HG03342 (cell line): ENCODE data around the gene VDR.
A peak's percentile ranks its signal among the peaks of the same experiment; 100 is the strongest.
"Not testable (repeated sequence)": the region's sequence is repeated elsewhere in the genome, so short reads cannot be mapped to it uniquely, and the experiment has no call there.

Source experiments
- ATAC-seq: cut with Tn5 transposase; IDR thresholded peaks from one replicate; pipeline ENCODE4 v1.9.1; 2021; ENCODE audit warnings: mild to moderate bottlenecking, moderate library complexity; ENCODE audit not compliant: unreplicated experiment

The VDR gene

DNA sequence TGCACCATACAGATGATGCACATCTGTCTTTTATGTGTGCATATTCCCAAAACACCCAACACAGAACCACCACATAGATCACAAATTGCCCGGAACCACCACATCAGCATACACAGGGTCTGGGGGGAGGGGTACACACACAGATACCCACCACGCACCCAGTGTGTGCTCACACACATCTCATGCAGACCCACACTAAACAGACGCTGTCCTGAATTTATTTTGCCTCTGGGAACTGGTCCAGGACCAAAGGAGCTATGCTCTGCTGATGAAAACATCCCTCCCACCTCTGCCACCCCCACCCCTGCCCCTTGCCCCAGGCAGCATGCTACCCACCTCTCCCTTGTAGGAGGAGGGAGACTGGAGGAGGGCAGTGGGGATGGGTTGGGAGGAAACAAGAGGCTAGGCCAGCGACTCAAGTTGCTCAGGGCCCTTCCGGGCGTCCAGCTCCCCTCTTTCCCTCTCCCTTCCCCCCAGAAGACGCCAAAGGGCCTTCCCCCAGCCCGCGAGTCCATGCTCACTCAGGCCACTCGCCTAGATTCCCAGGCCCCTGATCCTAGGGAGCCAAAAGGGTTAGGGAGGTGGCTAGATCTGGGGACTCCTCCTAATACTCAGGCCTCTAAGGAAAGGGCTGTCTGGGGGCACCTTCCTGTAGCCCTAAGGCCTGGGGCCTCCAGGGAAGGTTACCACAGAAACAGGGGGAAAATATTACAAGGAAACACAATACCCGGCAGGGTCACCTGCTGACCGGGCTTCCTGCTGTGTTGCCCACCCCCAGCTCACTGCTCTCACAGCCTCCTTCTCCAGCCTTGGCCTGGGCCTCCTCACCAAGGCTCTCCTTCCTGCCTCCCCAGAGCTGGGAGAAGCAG, 88.2 kb downstream of the VDR start:
- no peak for ATAC-seq

DNA sequence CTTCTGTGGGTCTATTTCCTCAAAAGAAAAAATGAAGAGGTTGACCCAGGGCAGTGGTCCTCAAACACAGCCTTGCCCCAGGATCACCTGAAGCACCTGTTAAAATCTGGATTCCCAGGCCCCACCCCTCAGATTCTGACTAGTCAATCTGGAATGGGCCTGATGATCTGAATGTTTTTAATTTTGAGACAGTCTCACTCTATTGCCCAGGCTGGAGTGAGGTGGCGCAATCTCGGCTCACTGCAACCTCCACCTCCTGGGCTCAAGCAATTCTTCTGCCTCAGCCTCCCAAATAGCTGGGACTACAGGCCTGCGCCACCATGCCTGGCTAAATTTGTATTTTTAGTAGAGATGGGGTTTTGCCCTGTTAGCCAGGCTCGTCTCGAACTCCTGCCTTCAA, 89.3 kb downstream of the VDR start:
- not testable (repeated sequence) for ATAC-seq

DNA sequence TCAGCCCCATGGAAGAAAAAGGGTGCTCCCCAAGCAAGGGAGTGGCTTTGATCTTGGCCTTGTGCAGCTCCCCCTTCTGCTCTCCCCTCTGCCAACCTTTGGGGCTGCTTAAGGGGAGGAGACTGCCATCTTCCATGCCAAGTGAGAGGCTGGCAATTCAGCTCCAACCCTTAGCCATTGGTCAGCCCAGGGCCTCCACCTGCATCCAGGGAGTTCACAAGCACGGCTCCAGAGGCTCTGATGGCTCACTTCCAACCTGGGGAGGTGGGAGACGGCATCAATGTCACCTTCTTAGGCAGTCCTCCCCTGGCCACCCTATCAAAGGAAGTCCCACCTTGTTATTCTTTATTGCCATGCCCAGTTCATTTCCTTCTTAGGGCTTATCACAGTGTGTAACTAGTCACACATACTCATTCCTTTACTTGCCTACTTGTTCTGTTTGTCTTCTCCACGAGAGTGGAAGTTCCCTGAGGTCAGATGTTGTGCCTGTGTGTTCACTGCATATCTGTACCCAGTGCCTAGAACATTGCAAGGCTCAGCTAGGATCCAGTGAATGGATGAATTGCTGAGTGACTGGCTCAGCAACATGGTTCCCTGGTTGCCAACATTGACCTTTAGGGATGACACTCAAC, 90.1 kb downstream of the VDR start:
- ATAC-seq = no peak

DNA sequence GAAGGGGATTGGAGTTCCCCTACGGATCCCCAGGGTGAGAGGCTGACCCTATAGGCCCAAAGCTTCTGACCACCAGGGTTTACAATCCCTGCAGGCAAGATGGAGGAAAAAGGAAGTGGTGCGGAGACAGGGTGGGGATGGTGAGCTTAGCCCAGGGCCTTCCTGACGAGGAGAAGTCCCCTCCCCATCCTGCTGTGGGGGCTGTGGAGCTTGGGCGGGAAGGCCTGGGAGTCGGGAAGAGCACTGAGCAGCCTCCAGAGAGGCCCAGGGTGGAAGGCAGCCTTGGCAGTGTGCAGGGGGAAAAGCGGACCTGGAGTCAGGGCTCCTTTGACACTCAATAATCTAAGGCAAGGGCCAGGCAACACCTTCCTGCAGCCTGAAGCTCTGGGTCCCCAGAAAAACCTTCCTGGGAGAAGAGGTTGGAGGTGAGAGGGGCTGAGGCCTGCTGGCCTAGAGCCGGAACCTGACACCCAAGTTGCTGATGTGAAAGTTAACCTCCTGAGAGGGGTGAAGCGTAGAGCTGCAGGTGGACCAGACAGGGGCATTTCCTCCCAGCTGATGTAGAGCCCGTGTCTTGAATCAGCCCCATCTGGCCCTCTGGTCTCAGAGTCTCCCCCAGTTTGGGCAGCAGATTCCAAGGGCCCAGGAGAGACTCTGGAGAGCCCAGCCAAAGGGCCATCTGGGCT, 91.1 kb downstream of the VDR start:
- ATAC-seq = peak; percentile 31

DNA sequence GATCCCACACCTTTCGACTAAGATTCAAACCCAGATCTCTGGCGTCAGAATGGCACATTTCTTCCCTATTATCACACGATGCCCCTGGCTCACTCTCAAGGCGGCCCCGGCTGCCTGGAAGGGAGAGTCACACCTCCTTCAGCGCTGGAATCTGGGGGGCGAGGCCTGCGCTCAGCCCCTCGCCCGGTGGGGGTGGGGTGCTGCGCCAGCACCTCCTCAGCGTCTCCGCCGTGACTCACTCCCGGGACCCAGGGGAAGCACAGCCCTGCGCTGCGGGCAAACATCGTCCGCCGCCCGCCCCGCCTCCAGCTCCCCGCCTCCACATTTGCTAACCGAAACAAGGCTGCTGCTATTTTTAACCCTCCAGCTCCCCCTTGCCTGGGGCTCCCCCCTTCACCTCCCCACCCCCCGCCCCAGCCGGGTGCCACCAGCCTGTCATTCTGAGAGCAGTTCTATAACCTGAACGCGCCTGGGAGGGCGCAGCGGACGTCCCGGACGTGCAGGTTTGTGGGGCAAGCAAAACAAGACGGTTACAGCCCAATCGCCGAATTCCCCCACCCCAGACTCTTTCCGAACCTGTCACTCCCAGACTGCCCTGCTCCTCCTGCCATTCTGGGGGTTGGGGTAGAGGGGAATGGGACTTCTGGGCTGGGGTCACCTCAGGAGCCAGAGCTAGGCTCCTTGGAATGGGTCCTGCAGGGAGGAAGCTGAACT, 91.8 kb downstream of the VDR start:
- peak; percentile 66 for ATAC-seq

DNA sequence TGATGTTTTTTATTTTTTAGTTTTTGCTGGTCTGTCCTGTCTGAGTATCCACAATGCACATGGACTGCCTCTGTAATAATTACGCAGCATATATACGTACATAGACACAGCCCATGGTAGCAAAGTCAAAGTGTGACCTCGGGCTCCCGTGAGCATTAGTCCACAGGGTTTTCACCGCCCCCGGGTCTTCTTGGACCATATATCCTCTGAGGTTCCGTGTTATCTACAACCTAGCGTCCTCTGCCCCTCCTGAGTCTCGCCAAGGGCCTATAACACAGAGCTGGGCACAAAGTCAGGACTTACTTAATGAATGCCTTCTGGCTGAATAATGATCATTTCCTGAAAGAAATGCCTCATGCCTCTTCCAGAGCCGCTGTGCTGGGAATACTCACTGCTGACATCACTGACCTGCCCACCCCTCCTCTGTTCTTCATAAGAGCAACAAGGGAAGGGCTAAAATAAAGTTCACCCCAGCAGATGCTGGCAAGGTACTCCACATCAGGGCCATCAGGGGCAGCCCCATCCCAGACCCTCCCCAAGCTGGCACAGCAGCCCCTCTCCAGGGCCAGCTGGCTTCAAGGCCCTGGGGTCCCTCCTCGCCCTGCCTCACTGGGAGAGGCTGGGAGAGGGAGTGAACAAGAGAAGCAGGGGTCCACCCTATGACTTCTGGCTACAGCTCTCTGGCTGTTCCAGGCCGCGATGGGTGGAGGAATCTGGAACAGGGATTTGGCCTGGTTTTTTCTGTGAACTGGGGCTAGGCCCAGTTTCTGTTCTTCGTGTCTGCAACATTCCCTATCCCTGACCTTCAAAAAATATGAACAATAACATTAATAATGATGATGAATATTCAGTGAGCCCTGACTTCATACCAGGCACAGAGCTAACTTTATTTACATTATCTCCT, 93.0 kb downstream of the VDR start:
- ATAC-seq = no peak

DNA sequence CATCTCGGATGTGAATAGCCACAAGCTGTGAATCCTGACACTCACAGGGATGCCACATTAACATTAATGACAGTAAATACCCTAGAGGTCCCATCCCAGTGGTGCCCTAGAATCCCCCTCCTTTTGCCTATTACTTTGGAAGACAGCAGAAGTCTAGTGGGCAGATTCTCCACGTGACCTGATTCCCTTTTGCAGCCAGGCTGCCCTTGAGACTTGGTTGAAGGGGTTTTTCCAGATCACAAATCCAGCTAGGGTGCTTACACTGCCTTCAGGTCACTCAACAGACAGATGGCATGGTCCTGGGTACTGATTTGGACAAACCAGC, 93.8 kb downstream of the VDR start:
- no peak for ATAC-seq

DNA sequence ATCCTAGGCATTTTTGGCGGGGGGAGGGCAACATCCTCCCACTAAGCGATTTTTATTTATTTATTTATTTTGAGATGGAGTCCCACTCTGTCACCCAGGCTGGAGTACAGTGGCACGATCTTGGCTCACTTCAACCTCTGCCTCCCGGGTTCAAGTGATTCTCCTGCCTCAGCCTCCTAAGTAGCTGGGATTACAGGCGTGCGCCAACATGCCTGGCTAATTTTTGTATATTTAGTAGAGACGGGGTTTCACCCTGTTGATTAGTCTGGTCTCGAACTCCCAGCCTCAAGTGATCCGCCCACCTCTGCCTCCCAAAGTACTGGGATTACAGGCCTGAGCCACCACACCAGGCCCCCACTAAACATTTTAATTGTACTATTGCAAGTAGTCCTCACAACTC, 95.3 kb downstream of the VDR start:
- not testable (repeated sequence) for ATAC-seq

DNA sequence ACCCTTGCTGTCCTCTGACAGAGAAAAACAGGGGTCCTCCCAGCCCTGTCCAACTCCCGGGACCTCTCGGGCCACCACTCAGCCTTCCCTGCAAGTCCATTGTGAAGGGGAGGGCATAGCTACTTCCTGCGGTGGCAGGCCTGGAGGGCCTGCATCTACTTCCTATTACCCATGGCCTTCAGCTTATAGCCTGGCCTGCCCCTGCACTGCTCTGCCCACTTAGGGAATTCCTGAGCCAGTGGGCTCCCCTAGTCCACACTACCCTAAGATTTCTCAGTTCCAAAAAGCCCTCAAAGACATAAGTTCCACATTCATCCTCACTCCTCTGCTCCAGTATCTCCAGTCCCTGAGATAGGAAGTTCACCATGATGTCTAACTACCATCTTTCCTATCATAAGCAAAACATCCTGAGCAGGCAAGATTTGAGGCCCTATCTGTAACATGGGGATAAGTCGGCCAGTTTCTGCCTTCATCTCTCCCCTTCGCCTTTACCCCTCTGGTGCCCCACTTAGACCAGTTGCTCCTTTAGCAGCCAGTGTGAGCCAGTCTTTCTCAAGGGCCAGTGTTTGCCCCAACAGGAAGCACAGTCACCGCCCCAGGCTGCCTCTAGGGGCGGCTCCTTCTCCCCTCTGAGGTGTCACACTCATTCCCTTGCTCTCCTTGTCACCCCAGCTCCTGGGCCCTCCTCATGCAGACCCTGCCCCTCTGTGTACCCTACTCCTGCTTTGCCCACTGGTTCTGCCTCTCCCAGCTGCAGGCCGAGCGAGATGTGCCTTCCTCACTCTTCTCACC, 96.0 kb downstream of the VDR start:
- ATAC-seq = no peak

DNA sequence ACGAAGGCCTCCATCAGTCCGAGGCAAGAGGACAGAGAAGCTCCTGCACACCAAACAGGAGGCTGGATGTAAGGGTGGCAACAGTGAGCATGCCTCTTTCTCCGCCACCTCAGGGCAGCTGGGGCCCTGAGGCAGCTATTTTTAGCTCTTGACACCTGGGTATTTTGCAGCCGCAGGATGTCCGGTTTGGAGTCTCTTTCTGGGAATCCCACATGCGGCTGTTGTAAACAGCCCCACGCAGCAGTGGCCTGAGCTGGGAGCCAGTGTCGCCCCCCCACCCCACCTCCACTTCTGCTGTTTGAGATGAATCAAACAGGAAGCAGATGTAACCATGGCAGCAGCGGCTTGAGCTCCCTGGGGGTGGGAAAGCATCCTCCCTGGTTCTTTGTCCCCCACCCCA, 96.7 kb downstream of the VDR start:
- ATAC-seq = peak; percentile 38

DNA sequence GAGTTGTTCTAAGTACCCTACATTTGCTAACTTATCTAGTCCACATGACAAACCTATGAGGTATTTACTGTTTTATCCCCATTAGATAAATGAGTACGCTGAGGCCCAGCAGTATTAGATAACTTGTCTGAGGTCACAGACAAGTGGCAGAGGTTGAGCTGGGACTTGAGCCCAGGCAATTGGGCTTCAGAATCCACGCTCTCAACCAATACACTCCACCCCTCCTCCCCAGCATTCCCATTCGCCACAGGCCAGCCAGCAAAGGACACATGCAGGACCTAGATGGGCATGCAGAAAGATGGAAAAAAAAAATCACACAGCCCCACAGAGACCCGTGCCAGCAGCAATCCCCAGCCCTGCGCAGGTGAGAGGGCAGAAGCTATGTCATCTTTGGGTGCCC, 97.5 kb downstream of the VDR start:
- no peak for ATAC-seq

DNA sequence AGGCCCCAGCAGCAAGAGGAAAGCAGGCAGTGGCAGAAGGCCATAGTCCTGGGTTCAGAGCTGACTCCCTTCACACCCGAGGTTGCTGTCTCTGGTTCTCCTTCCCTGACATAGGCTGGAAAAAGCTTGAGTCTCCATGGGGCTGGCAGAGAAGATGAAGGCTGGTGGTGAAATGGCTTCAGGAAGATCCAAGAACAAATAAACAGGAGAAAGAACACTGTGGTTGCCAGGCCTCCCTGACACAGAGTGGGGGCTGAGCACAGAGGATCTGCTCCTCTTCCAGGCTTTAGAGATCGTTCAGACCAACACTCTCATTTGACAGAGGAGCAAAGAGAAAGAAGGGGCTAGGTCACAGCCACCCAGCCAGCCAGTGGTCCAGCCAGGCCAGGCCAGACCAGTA, 99.4 kb downstream of the VDR start:
- ATAC-seq = no peak

DNA sequence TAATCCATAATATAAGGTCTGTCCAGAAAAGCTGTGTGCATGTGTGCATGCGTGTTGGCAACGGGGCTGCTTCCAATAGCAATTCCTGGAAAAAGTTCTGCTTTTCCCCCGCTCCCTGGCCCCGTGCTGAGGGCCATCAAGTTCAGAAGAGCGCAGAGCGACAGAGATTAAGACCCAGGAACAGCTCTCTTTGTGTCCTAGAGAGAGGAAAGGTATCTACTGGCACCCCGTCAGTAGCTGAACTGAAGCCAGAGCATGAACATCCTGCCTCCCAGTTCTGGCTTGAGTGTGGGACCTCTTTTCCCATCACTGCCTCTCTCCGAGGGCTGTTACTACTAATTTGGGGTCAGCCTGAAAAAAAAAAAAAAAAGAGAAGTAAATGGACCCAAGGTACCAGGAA, 100.6 kb downstream of the VDR start:
- ATAC-seq = no peak

DNA sequence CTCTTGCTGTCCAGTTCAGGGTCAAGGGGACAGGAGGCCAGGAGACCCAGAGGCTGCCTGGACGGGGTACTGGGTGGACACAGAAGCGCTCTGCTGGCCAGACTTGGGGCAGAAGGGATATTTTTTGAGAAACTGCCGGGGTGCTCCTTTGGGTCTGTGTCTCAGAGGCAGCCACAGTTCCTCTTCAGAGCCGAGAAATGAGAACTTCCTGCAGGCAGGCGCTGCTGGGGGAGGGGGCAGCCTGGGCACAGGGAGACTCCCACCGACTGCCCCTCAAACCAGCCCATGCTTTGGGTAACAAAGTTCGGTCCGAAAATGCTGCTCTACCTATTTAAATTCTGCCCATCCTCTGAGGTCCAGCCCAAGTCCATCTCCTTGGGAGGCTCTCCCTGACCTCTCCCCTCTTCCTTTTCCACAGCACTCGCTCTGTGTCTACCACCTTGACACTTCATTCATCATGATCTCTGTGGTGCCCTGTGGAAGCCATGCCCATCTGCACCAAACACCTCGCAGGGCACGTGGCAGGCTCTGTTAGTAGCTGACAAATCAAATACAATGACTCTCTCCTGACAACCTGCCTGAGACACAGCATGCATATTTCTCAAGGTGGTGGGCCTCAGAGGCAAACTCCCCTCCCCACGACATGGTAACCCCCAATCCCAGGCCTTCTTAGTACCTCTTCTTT, 101.5 kb downstream of the VDR start:
- ATAC-seq = no peak

DNA sequence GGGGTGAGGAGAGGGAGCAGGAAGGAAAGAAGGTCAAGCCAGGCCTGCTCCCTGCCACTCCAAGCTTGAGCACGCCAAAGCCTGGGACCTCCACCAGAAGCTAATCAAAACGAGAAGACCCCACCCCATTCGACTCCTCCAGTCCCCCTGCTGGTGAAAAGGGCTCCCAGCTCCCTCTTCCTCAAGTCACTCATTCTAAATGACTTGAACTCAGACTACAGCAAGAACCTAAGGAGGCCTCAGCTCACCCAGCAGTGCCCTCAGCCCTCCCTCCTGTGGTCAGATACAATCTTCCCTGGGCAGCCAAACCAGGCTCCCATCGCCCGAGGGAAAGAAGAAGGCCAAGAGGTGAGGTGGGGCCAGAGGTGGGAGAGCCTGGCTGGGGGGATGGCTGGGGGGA, 102.5 kb downstream of the VDR start:
- no peak for ATAC-seq

DNA sequence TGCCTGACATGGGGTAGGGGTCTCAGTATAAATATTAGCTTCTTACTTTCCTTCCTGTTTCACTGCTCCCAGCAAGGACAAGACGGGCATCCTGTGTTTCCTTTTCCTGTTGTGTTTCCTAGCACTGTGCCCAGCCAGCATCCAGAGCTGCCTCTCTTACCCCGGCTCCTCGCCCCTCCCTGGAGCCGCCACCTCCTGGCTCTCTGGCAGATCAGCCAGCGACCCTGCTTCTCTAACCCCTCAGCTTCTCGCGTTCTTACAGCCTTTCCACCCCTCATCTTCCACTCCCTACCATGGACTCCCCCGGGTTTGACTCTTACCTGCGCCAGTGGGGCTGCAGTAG, 102.9 kb downstream of the VDR start:
- ATAC-seq = no peak

DNA sequence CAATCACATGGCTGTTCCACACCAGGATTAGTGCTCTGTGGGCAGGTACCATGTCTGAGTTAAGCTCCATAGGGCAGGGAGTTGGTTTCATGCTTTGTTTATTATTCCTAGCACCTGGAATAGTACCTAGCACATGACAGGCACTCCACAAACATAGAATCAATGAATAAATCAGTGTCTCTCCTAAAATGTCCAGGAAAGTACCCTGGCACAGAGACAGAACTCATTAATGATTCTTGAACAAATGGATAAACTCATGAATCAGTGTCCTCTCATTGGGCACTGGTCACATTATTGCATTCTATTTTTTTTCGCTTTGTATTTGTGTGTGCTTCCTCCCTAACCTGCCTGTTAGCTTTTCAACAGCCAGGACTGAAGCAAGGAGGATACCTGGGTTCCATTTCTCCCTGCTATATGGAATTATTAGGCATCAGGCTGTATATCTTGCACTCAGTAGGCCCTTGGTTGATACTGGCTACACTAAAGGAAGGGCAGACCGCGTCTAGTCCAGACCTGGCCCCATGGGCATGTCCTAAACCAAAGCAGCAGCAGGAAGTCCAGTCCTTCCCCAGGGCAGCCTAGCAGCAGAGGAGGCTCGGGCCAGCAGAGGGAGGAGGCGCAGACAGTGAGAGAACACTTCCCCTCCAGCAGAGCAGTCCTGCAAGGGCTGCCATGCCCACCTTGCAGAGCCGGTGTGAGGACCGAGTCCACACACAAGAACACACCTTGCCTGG, 103.5 kb downstream of the VDR start:
- no peak for ATAC-seq

DNA sequence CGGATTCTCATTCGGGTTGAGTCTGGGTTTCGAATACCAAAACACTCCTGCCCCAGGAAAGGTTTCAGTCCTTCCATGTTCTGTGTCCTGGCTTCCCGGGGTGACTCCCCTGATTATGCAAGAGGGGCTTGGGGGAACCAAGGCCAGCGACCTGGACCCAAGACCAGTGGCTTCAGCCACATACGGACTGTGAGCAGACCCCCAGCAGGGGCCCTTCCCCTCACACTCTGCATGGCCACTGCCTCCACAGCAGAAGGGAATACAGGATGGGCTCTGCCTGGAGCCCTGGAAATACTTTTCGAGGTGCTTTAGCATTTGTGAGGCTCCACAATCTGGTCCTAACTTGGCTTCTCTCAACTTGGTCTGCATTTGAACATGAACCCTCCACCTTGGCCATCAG, 104.2 kb downstream of the VDR start:
- ATAC-seq = no peak
